Stimulated activated naive CD8-positive, alpha-beta T cell treated with anti-CD3 and anti-CD28 coated beads, Interleukin-15, Interleukin-2, amounts not matched to agents 100 ng/mL and 50 ng/mL, for 24 hours (primary cell): ENCODE data around the gene TMPRSS11B.
"Not testable (repeated sequence)": the region's sequence is repeated elsewhere in the genome, so short reads cannot be mapped to it uniquely, and the experiment has no call there.

Experiments used
- H3K27ac Mint-ChIP-seq: one replicate; pipeline ENCODE4 v1.8.0; 2021; ENCODE audit warnings: mild to moderate bottlenecking, mixed read lengths
- H3K27me3 Mint-ChIP-seq: one replicate; pipeline ENCODE4 v1.8.0; 2021; ENCODE audit warnings: mixed read lengths
- H3K36me3 Mint-ChIP-seq: one replicate; pipeline ENCODE4 v1.8.0; 2021; ENCODE audit warnings: low read depth, mixed read lengths
- H3K4me1 Mint-ChIP-seq: one replicate; pipeline ENCODE4 v1.8.0; 2021; ENCODE audit warnings: low read depth, mixed read lengths
- H3K4me3 Mint-ChIP-seq: one replicate; pipeline ENCODE4 v1.8.0; 2021; ENCODE audit warnings: mild to moderate bottlenecking, mixed read lengths
- H3K9me3 Mint-ChIP-seq: one replicate; pipeline ENCODE4 v1.8.0; 2021; ENCODE audit warnings: mixed read lengths

Gene TMPRSS11B, protein sequence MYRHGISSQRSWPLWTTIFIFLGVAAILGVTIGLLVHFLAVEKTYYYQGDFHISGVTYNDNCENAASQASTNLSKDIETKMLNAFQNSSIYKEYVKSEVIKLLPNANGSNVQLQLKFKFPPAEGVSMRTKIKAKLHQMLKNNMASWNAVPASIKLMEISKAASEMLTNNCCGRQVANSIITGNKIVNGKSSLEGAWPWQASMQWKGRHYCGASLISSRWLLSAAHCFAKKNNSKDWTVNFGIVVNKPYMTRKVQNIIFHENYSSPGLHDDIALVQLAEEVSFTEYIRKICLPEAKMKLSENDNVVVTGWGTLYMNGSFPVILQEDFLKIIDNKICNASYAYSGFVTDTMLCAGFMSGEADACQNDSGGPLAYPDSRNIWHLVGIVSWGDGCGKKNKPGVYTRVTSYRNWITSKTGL

DNA sequence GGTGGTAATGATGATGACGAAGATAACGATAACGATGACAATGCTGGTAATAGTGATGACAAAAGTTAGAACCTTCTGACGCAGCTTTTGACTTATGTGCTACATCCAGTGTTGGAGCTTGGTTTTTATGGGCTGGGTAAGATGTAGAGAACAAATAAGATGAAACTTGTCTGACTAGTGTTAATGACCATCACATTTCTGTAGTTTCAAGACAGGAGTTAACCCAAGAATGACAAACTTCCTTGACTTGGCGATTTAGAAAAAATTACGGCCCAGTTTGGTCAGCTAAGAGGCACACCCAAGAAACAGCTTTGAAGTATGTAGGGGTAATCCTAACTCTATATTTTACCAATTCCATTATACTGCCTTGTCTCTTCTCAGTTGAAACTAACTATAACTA lies at the start of gene TMPRSS11B:
TMPRSS11B (minus strand) TSS at position 101 of the 400 bp plus-strand sequence. CDS start 136 bp downstream, outside the sequence.
- Mint-ChIP-seq H3K27me3 (peaks cover 12% of the 10 kb centered on the region), H3K9me3 (peaks cover 4% of the 10 kb centered on the region), H3K36me3 (peaks cover 4% of the 10 kb centered on the region), H3K27ac (no peak within 1 kb of the TSS), H3K4me3 (no peak within 1 kb of the TSS), H3K4me1 (peaks cover 21% of the 10 kb centered on the region)

DNA sequence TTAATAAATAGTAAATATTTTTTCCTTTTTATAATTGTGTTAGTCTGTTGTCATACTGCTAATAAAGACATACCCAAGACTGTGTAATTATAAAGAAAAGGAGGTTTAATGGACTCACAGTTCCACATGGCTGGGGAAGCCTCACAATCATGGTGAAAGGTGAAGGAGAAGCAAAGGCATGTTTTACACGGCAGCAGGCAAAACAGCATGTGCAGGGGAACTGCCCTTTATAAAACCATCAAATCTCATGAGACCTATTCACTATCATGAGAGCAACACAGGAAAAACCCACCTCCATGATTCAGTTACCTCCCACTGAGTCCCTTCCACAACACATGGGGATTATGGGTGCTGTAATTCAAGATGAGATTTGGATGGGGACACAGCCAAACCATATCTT lies 45.8 kb upstream of the TMPRSS11B start:
- H3K36me3 Mint-ChIP-seq, result no peaks in the 10 kb centered on the region
- H3K27me3 Mint-ChIP-seq, result peaks cover 15% of the 10 kb centered on the region
- no peaks in the 10 kb centered on the region for H3K4me1 Mint-ChIP-seq
- no peak overlapping the region for H3K4me3 Mint-ChIP-seq
- H3K27ac Mint-ChIP-seq, result no peak overlapping the region
- H3K9me3 Mint-ChIP-seq, result peaks cover 3% of the 10 kb centered on the region

DNA sequence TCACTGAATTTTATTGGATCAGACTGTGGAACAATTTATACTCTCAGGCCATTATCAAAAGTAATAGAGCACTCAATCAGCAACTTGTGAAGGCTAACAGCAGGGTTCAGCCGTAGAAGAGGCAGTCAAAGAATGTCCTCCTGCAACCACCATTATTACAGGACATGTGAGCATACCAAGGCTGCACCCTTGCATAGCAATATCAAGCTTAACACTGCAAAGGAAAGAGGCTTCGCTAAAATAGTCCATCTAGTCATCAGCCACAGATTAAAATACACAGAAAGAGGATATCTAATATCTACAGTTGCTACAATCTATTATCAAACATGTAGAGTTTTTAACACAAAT lies 42.9 kb upstream of the TMPRSS11B start:
- Mint-ChIP-seq H3K27ac (no peak overlapping the region), H3K9me3 (peaks cover 3% of the 10 kb centered on the region), H3K36me3 (no peaks in the 10 kb centered on the region), H3K27me3 (peaks cover 3% of the 10 kb centered on the region), H3K4me3 (no peak overlapping the region), H3K4me1 (no peaks in the 10 kb centered on the region)

DNA sequence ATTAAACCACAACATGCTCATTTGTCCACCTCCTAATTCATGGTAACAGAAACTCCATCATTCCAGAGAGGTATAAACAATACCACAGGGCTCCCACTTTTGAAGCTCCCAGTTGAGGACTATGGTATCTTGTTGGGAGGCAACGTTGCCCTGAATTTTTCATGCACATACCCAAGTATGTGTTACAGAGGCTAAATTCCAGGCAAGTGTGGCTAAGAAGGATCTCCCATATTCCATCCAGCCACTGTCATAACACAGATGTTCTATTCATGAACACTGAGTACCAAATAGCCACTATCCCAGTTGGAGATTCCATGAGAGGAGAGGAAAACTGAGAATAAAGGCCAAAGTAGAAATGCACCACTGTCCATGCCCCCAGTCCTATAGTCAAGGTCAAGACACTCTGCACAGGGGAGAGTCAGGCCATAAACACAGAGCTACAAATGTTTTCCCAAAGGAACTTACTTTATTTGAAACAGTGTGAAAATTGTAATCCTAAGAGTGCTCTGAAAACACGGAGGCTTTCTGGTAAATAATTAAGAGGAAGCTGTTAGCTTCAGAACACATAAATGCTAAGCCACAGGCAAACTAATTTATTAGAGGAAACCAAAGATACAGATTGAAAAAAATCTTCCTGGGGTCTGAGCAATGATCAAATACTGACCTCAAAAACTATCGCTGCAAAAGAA lies 42.4 kb upstream of the TMPRSS11B start:
- H3K4me1 Mint-ChIP-seq, result no peaks in the 10 kb centered on the region
- no peak overlapping the region for H3K27ac Mint-ChIP-seq

DNA sequence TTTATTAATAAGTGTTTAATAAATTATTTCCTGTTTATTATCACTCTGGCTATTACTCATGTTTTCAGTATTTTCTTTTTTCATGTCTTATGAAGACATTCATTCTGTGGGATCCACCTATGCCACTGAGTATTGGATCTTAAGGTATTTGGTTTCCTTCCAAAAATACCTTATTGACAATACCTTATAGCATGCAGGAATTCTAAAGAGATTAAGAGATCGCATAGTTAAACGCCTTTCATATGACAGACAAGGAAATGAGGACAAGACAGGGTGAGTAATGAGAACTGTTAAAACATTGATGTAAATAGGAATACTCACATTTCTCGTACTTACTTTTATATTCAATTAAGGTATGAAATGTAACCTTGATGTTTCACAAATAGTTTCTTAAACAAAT lies 38.2 kb upstream of the TMPRSS11B start:
- Mint-ChIP-seq H3K27me3 (no peaks in the 10 kb centered on the region), H3K27ac (no peak overlapping the region)

More for the DNA sequence above, 42.4 kb upstream of the TMPRSS11B start:
- H3K36me3 Mint-ChIP-seq, result no peaks in the 10 kb centered on the region
- peaks cover 3% of the 10 kb centered on the region for H3K9me3 Mint-ChIP-seq
- peaks cover 3% of the 10 kb centered on the region for H3K27me3 Mint-ChIP-seq
- no peak overlapping the region for H3K4me3 Mint-ChIP-seq

DNA sequence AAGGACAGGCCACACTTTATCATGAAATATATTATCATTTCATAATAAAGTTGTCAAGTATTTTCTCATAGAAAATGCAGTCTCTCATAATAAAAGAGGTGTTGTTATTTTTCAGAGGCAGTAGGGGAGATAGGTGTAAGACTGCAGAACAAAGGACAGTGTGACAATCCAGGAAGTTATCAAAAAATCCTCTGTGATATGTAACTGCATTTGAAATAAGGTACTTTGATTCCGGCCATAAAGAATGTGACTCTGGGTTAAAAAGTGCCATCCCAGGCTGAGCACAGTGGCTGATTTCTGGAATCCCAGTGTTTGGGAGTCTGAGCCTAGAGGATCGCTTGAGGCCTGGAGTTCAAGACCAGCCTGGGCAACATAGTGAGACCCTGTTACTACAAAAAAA lies 37.6 kb upstream of the TMPRSS11B start:
- H3K4me3 Mint-ChIP-seq, result no peak overlapping the region
- H3K4me1 Mint-ChIP-seq, result no peaks in the 10 kb centered on the region
- no peaks in the 10 kb centered on the region for H3K9me3 Mint-ChIP-seq
- H3K27ac Mint-ChIP-seq, result no peak overlapping the region
- H3K27me3 Mint-ChIP-seq, result no peaks in the 10 kb centered on the region
- no peaks in the 10 kb centered on the region for H3K36me3 Mint-ChIP-seq

More for the DNA sequence above, 38.2 kb upstream of the TMPRSS11B start:
- Mint-ChIP-seq H3K4me3 (no peak overlapping the region), H3K4me1 (no peaks in the 10 kb centered on the region), H3K36me3 (no peaks in the 10 kb centered on the region), H3K9me3 (no peaks in the 10 kb centered on the region)

DNA sequence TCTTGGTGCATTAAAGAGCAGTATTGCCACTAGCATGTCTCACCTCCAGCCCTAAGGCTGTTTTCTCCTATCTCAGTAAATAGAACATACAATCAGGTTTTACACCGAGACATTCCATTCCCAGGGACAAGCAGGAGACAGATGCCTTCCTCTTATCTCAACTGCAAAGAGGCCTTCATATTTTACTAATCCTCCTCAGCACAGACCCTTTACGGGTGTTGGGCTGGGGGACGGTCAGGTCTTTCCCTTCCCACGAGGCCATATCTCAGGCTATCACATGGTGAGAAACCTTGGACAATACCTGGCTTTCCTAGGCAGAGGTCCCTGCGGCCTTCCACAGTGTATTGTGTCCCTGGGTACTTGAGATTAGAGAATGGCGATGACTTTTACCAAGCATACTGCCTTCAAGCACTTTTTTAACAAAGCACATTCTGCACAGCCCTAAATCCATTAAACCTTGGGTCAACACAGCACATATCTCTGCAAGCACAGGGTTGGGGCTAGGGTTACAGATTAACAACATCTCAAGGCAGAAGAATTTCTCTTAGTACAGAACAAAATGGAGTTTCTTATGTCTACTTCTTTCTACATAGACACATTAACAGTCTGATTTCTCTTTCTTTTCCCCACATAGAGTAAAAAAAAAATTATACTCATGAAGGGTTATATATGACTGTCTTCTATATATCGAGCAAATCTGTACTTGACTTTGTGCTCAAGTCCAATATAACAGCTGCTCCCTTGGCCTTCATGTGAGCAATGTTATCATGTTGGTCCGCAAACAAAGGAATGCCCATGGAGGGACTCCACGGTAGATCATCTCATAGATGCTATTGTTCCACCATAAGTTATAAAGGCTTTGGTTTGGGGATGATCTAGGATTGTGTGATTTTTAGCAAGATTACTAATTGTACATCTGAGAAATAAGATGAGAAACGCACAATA lies 36.6 kb upstream of the TMPRSS11B start:
- not testable (repeated sequence) for H3K27me3 Mint-ChIP-seq, H3K27ac Mint-ChIP-seq, H3K4me1 Mint-ChIP-seq, H3K36me3 Mint-ChIP-seq, H3K9me3 Mint-ChIP-seq, H3K4me3 Mint-ChIP-seq

DNA sequence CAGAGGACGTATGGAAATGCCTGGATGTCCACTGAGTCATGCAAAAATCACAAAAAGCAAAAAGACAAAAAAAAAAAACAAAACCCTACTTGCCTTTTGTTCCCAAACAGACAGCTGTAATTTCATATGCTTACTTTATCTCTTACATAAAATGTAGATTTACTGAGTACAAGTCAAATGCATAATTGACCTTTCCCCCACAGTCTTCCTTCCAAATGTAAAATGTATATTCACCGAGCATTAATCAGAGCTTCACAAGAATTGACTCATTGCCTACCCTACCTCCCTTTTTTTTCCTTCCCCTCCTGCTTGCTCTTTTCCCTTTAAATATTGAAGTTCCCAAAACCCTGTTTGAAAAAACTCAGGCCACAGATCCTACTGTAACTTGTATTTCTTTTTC lies 32.5 kb upstream of the TMPRSS11B start:
- no peaks in the 10 kb centered on the region for H3K4me1 Mint-ChIP-seq
- no peaks in the 10 kb centered on the region for H3K36me3 Mint-ChIP-seq
- H3K27me3 Mint-ChIP-seq, result peaks cover 8% of the 10 kb centered on the region
- H3K9me3 Mint-ChIP-seq, result no peaks in the 10 kb centered on the region
- no peak overlapping the region for H3K27ac Mint-ChIP-seq
- no peak overlapping the region for H3K4me3 Mint-ChIP-seq

DNA sequence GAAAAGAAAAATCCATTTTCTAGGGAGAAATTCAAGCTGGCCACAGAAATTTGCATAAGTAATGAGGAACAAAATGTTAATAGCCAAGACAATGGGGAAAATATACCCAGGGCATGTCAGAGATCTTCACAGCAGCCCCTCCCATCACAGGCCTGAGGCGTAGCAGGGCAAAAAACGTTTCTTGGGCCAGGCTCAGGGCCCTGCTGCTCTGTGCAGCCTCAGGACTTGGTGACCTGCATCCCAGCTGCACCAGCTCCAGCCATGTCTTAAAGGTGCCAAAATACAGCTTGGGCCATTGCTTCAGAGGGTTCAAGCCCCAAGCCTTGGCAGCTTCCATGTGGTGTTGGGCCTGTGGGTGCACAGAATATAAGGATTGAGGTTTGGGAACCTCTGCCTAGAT lies 32.1 kb upstream of the TMPRSS11B start:
- Mint-ChIP-seq H3K4me1 (no peaks in the 10 kb centered on the region), H3K27ac (no peak overlapping the region), H3K4me3 (no peak overlapping the region), H3K36me3 (no peaks in the 10 kb centered on the region), H3K9me3 (no peaks in the 10 kb centered on the region), H3K27me3 (peaks cover 11% of the 10 kb centered on the region)

DNA sequence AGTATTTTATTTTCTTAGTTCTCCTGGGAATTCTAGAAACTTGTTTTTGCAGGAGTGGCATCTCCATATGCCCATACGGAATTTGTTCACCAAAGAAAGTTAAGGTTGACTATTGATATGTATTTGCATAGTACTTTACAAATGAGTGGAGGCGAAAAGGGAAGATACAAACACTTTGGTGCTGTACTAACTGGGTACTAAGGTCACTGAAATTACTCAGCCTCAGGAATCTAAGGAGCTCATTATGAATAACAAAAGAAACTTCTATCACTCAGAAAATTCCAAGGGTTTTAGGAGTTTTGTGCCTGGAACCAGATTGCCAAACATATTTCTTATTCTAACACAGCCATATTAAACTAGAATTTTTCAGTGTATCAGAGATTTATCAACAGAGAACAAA lies 27.4 kb upstream of the TMPRSS11B start:
- no peaks in the 10 kb centered on the region for H3K9me3 Mint-ChIP-seq

DNA sequence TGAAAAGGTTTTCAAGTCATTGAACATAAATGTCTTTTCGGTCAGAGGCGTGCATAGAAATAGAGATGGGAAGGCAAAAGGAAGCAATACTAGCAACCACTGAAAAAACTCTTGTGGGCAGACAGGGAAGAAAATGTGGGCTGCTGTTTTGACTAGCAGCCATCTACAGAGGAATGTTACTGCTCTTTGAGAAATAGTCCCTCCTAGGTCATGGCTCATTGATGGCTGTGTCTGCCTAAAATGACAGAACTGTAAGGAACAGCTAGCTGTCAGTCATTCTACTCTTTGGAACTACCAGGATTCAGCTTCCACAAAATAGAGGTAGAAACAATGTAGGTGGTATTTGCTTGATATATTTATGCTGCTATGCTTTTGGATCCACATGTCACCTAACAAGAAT lies 26.9 kb upstream of the TMPRSS11B start:
- Mint-ChIP-seq H3K27me3 (peaks cover 12% of the 10 kb centered on the region), H3K9me3 (no peaks in the 10 kb centered on the region), H3K36me3 (no peaks in the 10 kb centered on the region), H3K4me3 (peak overlapping the region; percentile 23), H3K4me1 (peaks cover 15% of the 10 kb centered on the region), H3K27ac (no peak overlapping the region)

More for the DNA sequence above, 27.4 kb upstream of the TMPRSS11B start:
- Mint-ChIP-seq H3K27ac (no peak overlapping the region), H3K4me1 (peaks cover 10% of the 10 kb centered on the region), H3K4me3 (no peak overlapping the region), H3K36me3 (no peaks in the 10 kb centered on the region), H3K27me3 (peaks cover 12% of the 10 kb centered on the region)

DNA sequence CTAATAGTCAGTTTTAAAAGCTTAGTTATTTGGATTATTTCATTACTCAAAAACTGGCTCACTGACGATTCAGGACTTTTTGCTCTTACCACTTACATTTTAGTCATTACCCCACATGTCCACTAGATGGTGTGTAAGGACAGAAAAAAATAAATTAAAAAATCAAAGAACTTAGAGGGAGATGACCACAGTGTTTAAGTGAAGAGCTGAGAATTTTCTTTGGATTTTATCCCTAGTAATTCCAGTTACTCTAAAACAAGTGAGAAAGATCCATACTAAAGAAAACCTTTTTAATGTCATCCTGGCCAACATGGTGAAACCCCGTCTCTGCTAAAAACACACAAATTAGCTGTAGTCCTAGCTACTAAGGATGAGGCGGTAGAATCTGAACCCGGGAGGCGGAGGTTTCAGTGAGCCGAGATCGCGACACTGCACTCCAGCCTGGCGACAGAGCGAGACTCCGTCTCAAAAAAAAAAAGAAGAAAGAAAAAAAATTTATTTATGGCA lies 26.4 kb upstream of the TMPRSS11B start:
- no peak overlapping the region for H3K27ac Mint-ChIP-seq
- no peaks in the 10 kb centered on the region for H3K36me3 Mint-ChIP-seq
- peaks cover 18% of the 10 kb centered on the region for H3K4me1 Mint-ChIP-seq
- no peaks in the 10 kb centered on the region for H3K9me3 Mint-ChIP-seq
- peaks cover 9% of the 10 kb centered on the region for H3K27me3 Mint-ChIP-seq
- H3K4me3 Mint-ChIP-seq, result peak overlapping the region; percentile 23

DNA sequence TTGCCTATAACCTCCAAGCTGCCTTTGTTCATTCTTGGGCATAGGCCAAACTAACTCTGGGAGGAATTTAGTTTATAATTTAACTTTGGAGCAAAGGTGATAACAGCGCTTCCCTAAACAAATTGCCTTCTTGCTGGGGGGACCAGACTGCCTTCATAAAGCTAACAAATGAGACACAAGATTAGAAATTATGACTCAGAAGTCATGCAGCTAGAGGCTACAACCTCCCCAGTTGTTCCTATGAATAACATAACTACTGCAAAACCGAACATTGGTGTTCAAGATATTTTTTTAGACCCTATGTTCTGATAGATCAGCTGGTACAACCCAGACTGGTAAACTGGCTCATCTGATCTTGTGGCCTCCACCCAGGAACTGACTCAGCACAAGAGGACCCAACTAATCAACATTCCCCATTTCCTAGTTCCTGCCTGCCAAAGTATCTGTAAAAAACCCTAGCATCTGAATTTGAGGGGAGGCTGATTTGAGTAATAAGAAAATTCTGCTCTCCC lies 22.0 kb upstream of the TMPRSS11B start:
- Mint-ChIP-seq H3K4me3 (no peak overlapping the region), H3K36me3 (no peaks in the 10 kb centered on the region), H3K9me3 (peaks cover 4% of the 10 kb centered on the region), H3K27ac (no peak overlapping the region), H3K27me3 (no peaks in the 10 kb centered on the region), H3K4me1 (peaks cover 26% of the 10 kb centered on the region)

DNA sequence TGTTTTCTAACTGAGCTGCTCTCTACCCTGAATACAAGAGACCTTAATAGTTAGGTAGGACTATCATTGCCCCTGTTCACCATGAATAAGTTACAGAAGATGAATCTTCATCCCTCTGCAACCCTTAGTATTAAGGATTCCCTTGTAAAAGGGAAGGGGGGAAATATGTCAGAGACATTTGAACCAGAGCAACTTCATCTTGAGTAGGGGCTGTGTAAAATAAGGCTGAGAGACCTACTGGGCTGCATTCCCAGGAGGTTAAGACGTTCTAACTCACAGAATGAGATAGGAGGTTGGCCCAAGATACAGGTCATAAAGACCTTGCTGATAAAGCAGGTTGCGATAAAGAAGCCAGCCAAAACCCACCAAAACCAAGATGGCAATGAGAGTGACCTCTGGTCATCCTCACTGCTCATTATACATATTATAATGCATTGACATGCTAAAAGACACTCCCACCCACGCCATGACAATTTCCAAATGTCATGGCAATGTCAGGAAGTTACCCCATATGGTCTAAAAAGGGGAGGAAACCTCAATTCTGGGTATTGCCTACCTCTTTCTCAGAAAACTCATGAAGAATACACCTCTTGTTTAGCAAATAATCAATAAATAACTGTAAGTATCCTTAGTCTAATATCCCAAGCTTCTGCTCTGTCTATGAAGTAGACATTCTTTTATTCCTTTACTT lies 19.5 kb upstream of the TMPRSS11B start:
- peaks cover 4% of the 10 kb centered on the region for H3K9me3 Mint-ChIP-seq
- no peaks in the 10 kb centered on the region for H3K36me3 Mint-ChIP-seq
- H3K4me3 Mint-ChIP-seq, result no peak overlapping the region
- peaks cover 18% of the 10 kb centered on the region for H3K4me1 Mint-ChIP-seq
- H3K27ac Mint-ChIP-seq, result no peak overlapping the region
- no peaks in the 10 kb centered on the region for H3K27me3 Mint-ChIP-seq
